GM19452 (cell line): ENCODE measurements around the gene CHCHD2.
"Not testable (repeated sequence)": the region's sequence is repeated elsewhere in the genome, so short reads cannot be mapped to it uniquely, and the experiment has no call there.

Source experiments
- ATAC-seq: cut with Tn5 transposase; IDR thresholded peaks from one replicate; pipeline ENCODE4 v1.9.1; 2021; ENCODE audit not compliant: unreplicated experiment

Gene CHCHD2

DNA sequence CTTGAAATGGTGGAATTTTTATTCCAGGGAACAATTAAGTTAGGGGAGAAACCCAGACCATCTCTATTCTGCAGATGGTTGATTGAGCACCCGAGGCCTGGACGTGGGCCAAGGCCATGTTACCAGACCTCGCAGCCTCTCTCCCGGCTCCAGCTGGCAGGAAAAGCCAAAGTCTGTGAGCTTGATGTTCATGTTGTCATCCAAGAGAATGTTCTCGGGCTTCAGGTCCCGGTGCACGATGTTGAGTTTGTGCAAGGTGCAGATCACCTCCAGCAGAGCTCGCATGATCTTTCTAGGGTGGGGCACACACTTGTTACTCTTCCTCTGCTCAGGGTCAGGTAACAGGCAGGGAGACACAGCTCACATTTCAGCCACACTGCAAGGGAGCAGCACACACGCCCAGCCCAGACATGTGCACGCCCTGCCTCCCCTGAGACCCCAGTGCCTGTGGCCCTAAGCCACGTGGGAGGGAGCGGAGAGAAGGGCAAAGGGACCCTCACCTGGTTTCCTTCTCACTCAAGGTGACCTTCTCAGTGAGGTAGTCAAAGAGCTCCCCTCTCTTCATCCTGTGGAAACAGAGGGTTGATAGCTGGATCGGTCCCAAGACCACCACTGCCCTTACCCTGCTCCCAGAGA lies 23.0 kb downstream of the CHCHD2 start:
- no peak for ATAC-seq

DNA sequence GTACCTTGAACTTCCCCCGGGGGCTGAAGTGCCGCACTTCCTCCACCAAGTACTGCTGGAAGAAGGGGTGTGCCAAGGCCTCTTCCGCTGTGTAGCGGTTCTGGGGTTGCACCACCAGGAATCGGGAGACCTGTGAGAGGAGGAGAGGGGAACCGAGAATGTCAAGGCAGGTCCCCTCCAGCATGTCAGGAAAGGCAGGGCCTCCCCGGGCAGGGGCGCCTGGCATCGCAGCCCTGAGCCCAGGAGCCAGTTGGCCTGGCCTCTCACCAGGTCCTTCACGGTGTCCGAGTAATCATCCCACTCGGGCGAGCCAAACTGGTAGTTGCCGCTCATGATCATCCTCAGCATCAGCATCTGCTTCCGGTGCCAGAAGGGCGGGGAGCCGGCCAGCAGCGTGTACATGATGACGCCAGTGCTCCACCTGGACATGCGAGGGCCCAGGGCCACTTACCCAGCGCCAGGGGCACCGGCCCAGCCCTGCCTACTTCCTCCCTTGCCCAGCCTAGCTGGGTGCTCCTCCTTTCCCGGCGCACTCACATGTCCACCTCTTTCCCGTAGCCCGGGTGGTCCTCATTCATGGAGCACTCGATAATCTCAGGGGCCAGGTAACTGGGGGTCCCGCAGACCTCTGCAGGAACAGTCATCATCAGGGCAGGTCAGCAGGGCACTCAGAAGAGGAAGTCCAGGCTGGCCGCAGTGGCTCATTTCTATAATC lies 24.5 kb downstream of the CHCHD2 start:
- no peak for ATAC-seq

DNA sequence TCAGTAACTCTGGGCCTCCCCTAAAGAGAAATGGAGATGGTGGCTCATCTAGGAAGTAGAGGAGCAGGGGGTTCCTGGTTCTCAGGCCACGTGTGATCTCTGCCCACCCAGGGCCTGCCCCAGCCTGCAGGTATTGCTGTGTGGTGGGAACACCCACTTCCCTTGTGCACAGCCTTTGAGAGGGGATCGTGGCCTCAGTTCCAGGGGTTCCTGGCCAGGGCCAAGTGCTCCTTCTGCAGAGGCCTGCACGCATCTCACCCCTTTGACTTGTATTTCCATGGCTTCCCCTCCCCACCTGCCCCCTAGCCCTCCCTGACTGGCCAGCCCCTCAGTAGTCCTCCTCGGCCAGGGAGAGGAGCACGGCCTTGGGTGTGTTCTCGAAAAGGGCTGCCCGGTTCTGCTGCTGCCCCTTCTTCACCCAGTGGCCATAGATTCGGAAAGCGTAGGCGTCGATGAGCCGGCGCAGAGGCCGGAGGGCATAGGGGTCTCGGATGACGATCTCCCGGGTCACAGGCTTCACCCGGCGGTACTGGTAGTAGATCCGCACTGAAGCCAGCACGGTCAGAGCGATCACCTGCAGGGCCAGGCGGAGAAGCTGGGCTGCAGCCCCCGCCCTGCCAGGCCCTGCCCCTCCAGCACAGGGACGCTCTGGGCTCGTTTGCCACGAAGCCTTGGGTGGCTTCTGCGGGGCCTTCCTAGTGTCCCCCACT lies 25.4 kb downstream of the CHCHD2 start:
- ATAC-seq, result not testable (repeated sequence)

- no peak for ATAC-seq
Observed at GRCh38 chr7:56079450-56080185, 26.7 kb downstream of the CHCHD2 start.

- no peak for ATAC-seq
Observed at GRCh38 chr7:56078196-56078595, 28.1 kb downstream of the CHCHD2 start.

GRCh38 chr7:56077681-56078080 lies 28.6 kb downstream of the CHCHD2 start:
- ATAC-seq, result no peak

GRCh38 chr7:56074371-56074791 lies 31.9 kb downstream of the CHCHD2 start:
- peak; percentile 88 for ATAC-seq

DNA sequence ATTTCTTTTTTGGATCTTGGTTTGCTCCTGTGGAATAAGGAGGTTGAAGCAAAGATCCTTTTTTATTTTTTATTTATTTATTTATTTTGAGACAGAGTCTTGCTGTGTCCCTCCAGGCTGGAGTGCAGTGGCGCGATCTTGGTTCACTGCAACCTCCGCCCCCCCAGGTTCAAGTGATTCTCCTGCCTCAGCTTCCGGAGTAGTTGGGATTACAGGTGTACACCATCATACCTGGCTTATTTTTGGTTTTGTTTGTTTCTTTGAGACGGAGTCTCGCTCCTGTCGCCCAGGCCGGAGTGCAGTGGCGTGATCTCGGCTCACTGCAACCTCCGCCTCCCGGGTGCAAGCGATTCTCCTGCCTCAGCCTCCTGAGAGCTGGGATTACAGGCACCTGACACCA lies 39.9 kb downstream of the CHCHD2 start:
- not testable (repeated sequence) for ATAC-seq

DNA sequence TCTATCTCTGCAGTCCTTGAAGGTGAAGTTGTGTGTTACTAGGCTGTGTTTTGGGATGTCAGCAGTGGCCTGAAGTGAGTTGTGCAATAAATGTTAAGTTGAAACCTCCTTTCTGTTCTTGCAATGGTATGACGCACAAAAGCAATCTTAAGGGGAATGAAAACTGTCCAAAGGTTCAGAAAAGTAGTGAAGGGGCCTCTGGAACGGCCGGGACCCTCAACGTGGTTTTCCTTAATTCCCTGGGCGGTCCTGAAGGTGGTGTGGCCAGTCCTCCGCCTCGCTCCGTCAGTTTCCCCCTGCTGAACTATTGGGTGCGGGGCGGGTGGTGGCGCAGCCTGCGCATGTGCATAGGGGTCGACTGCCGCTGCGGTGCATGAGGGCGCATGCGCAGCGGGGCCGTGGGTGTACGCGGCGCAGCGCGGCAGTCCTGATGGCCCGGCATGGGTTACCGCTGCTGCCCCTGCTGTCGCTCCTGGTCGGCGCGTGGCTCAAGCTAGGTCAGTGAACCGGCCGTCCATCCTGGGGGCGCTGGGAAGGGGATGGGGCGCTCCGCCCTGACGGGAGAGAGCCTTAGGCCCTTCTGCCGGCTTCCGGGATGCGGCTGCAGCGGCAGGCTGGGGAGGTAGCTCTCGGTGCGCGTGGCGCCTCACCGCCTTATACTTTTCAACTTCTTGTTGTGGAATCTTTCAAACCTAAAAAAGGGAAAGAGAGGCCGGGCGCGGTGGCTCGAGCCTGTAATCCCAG lies 42.2 kb downstream of the CHCHD2 start, which contains the start of gene SUMF2:
Gene SUMF2 (plus strand): TSS at position 405 of the 744 bp plus-strand sequence. CDS start 26 bp downstream, at position 431.
- peak; percentile 87 for ATAC-seq

- ATAC-seq, result no peak
Observed at GRCh38 chr7:56063500-56063881, 42.8 kb downstream of the CHCHD2 start.

GRCh38 chr7:56062382-56062781 lies 43.9 kb downstream of the CHCHD2 start:
- no peak for ATAC-seq

DNA sequence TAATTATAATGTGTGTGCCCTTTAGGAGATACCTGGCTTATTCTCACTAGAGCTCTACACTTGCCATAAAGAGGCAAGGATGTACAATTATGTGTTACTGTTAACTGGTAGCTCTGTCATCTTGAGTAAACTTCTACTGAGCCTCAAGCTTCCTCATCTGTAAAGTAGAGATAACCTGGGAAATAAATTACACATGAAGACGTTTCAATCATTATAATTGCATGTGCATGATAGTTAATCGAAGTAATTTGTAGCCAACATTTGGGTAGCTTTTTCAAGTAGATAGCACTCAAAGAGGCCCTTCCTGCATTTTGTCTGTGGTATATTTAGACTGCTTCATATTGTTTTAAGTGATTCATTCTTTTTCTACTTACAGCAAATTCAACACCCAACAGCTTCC lies 52.3 kb downstream of the CHCHD2 start:
- ATAC-seq, result no peak

DNA sequence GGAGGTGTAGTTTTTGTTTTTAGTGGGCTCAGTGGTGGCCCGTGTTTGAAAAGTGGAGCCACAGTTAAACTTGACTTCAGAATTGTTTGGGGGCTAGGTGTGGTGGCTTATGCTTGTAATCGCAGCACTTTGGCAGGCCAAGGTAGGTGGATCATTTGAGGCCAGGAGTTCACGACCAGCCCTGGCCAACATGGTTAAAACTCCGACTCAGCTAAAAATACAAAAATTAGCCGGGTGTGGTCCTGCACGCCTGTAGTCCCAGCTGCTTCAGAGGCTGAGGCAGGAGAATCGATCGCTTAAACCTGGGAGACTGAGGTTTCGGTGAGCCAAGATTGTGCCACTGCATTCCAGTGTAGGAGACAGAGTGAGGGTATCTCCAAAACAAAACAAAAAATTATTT lies 52.9 kb downstream of the CHCHD2 start:
- ATAC-seq, result no peak
